Epithelial cell of proximal tubule (primary cell): ENCODE results near the gene TACC3. TPM values are rescaled to one million over a fixed set of nuclear protein-coding genes. Genes with fewer than 3 reads are reported as not detected.

ENCODE experiments used
- DNase-seq: peaks from one replicate; pipeline ENCODE4 v3.0.0-alpha.2; 2011; ENCODE audit warnings: low read depth
- H3K4me3 ChIP-seq: 2 replicates; pipeline ENCODE4 v1.5.1; 2011; ENCODE audit warnings: low read depth, mild to moderate bottlenecking, low read length
- total RNA-seq: library from RNA; depleted of rRNA; stranded (reverse); fragments of >200 nt; gene quantifications from 2 replicates; pipeline ENCODE4 v1.2.3, GENCODE V29; 2015
- TF ChIP-seq, protein P1 (sequence below): conservative IDR thresholded peaks from 2 replicates; pipeline ENCODE4 v1.5.1; 2012; ENCODE audit warnings: low read depth, mild to moderate bottlenecking, low read length

Gene TACC3
- total RNA-seq, 1 donor from 2014 or later, result 94.4 TPM

GRCh38 chr4:1718095-1718850, 3.0 kb upstream of the TACC3 start:
- no peak overlapping the region for H3K4me3 ChIP-seq
- DNase-seq, result no peak

GRCh38 chr4:1720163-1720983, 948 bp upstream of the TACC3 start:
- DNase-seq, result no peak
- peak overlapping the region; percentile 76 for H3K4me3 ChIP-seq
- TF ChIP-seq, protein P1, sequence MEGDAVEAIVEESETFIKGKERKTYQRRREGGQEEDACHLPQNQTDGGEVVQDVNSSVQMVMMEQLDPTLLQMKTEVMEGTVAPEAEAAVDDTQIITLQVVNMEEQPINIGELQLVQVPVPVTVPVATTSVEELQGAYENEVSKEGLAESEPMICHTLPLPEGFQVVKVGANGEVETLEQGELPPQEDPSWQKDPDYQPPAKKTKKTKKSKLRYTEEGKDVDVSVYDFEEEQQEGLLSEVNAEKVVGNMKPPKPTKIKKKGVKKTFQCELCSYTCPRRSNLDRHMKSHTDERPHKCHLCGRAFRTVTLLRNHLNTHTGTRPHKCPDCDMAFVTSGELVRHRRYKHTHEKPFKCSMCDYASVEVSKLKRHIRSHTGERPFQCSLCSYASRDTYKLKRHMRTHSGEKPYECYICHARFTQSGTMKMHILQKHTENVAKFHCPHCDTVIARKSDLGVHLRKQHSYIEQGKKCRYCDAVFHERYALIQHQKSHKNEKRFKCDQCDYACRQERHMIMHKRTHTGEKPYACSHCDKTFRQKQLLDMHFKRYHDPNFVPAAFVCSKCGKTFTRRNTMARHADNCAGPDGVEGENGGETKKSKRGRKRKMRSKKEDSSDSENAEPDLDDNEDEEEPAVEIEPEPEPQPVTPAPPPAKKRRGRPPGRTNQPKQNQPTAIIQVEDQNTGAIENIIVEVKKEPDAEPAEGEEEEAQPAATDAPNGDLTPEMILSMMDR, result no peak

More at GRCh38 chr4:1718095-1718850, 3.0 kb upstream of the TACC3 start:
- TF ChIP-seq, protein P1, result no peak

DNA sequence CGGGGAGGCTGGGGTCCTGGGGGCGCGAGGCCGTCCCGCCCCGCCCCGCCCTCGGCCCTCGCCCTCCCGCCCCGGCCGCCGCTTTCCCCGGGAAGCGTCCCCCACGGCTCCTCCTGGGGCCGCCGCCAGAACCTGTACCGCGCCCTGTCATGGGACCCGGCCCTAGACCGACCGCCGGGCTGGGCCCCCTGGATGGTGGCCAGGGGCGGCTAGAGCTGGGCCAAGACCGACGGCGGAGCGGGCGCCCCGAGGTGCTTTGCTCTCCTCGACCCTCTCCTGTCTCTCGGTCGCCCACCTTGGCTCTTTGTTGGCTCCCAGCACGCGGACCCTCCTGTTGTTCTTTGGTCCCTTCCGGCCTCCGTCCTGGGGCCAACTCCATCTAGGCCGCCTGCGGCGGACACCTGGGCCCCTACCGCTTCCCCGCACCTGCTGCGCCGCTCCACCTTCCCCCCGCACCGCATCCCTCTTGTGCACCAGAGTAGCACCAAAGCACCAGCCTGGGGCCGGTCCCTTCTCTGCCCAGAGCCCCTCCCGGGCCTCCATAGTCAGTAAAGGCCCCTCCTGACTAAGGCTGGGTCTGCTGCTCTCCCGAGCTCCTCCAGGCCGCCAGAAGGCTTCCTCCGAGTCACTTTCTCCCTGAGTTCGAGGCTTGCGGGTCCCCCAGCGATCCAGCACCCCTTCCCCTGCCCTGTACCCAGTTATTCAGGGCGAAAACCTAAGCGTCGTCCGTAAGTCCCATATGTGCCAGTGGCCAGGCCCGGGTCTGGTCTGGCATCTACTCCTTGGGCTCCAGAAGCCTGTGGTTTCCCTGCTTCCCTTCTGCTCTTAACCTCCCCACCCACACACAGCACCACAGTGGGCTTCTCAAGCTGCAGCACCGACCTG, 587 bp downstream of the TACC3 start:
- TF ChIP-seq, protein P1, result no peak
- no peak for DNase-seq
- H3K4me3 ChIP-seq, result peak overlapping the region; percentile 76

- H3K4me3 ChIP-seq, result peak overlapping the region; percentile 76
- TF ChIP-seq, protein P1, result no peak
- DNase-seq, result no peak
Observed at GRCh38 chr4:1722551-1723118, 1.3 kb downstream of the TACC3 start.

- DNase-seq, result no peak
- TF ChIP-seq, protein P1, result no peak
- H3K4me3 ChIP-seq, result no peak overlapping the region
Observed at GRCh38 chr4:1723131-1723801, 1.9 kb downstream of the TACC3 start.

DNA sequence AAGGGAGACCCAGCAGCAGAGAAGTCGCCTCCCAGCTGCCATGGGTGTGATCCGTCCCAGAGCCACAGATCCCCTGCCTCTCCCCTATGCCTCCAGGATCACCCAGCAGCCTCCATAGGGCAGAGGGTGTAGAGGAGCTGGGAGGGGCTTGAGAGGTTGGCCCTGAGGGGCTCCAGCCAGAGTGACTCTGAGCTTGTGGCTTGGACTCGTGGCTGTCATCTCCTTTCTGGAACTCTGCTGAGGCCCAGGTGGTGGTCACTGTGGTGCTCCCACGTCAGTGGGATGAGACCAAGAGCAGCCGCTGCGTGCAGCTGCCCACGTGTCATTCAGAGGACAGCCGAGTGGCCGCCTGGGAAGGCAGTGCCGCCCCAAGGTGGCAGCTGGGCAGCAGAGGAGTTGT, 4.2 kb downstream of the TACC3 start:
- TF ChIP-seq, protein P1, result no peak
- no peak overlapping the region for H3K4me3 ChIP-seq
- DNase-seq, result no peak
